Stimulated activated CD4-positive, alpha-beta T cell treated with anti-CD3 and anti-CD28 coated beads, Interleukin-2, amount 100 ng/mL, for 4 hours (primary cell): ENCODE results near the gene KIRREL3.

ENCODE experiments used
- DNase-seq: peaks from one replicate; pipeline ENCODE4 v3.0.0-alpha.2; 2020; ENCODE audit warnings: low read depth

Gene KIRREL3

GRCh38 chr11:126997196-126997595 lies 3.4 kb downstream of the KIRREL3 start:
- DNase-seq, result no peak

GRCh38 chr11:126996036-126996804 lies 4.3 kb downstream of the KIRREL3 start:
- no peak for DNase-seq

GRCh38 chr11:126993599-126993998 lies 7.0 kb downstream of the KIRREL3 start:
- no peak for DNase-seq

GRCh38 chr11:126992804-126993111 lies 7.8 kb downstream of the KIRREL3 start:
- no peak for DNase-seq

GRCh38 chr11:126992065-126992803 lies 8.3 kb downstream of the KIRREL3 start:
- no peak for DNase-seq

- no peak for DNase-seq
Measured at GRCh38 chr11:126991596-126991995, 9.0 kb downstream of the KIRREL3 start.

GRCh38 chr11:126990716-126991480 lies 9.7 kb downstream of the KIRREL3 start:
- DNase-seq, result no peak

GRCh38 chr11:126989942-126990715 lies 10.4 kb downstream of the KIRREL3 start:
- peak; percentile 3 for DNase-seq

GRCh38 chr11:126988655-126989054 lies 11.9 kb downstream of the KIRREL3 start:
- no peak for DNase-seq

GRCh38 chr11:126981635-126982034 lies 18.9 kb downstream of the KIRREL3 start:
- no peak for DNase-seq

- no peak for DNase-seq
Measured at GRCh38 chr11:126978911-126979310, 21.7 kb downstream of the KIRREL3 start.

GRCh38 chr11:126978165-126978564 lies 22.4 kb downstream of the KIRREL3 start:
- no peak for DNase-seq

GRCh38 chr11:126973051-126973450 lies 27.5 kb downstream of the KIRREL3 start:
- no peak for DNase-seq

- no peak for DNase-seq
Measured at GRCh38 chr11:126971305-126971704, 29.3 kb downstream of the KIRREL3 start.

GRCh38 chr11:126969865-126970479 lies 30.6 kb downstream of the KIRREL3 start:
- no peak for DNase-seq

GRCh38 chr11:126968915-126969314 lies 31.7 kb downstream of the KIRREL3 start:
- no peak for DNase-seq

GRCh38 chr11:126965331-126965730 lies 35.2 kb downstream of the KIRREL3 start:
- DNase-seq, result no peak

- no peak for DNase-seq
Measured at GRCh38 chr11:126963603-126964363, 36.8 kb downstream of the KIRREL3 start.

GRCh38 chr11:126963115-126963514 lies 37.5 kb downstream of the KIRREL3 start:
- no peak for DNase-seq

GRCh38 chr11:126959700-126960099 lies 40.9 kb downstream of the KIRREL3 start:
- no peak for DNase-seq

- no peak for DNase-seq
Measured at GRCh38 chr11:126956635-126957034, 43.9 kb downstream of the KIRREL3 start.
